GM19099 (cell line): ENCODE results near the gene ZCCHC9.

ENCODE experiments used
- POLR2A ChIP-seq: IDR thresholded peaks from 3 replicates; pipeline ENCODE4 v1.6.1; 2011; ENCODE audit warnings: low read depth; ENCODE audit not compliant: insufficient read length; ENCODE audit errors: extremely low read depth

The ZCCHC9 gene

GRCh38 chr5:81344736-81345135 is 43.3 kb downstream of the ZCCHC9 start:
- TF ChIP-seq POLR2A = no peak

DNA sequence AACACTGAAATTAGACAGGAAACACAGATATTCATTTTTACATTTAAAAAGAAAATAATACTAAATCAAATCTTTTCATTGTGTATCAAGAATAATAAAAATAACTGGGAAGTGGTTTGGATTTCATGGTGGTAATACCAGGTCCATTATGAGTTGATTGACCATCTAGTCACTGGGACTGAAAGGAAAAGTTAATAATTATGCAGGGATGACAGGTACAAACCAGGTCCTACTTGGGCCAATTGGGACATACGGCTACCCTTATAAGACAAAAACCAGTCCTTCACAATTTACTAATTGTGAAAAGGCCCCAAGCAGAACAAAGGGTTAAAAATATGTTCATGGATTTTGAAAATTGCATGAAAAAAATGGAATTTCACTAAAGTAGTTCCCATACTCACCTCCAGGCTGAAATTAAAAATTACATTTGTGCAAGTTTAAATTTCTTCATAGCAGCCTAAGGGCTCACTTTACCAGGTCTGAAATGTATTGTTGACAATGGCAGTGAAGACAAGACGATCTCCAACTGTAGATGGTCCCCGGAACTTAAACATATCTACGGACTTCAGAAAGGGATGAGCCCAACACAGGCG is 44.1 kb downstream of the ZCCHC9 start:
- no peak for TF ChIP-seq POLR2A

- TF ChIP-seq POLR2A = no peak
These were observed 47.8 kb downstream of the ZCCHC9 start for GRCh38 chr5:81349161-81349560.

DNA sequence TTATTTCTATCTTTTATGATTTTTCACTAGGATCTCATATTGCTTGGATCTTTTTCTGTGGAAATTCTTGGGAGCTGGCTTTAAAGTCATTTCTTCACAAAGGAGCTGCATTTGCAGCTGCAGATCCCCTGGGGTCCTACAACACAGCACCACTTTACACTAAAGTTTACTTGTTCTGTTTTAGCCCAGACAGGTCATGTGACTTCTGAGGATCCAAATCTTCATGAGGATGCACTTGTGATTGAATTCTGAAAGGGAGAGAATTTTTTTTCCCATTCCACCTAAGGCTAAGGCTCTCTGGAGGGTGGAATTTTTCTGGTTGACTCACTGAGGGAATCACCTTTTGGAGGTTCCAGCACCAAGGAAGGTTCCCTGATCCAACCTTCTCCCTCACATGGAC is 49.1 kb downstream of the ZCCHC9 start:
- no peak for TF ChIP-seq POLR2A

- TF ChIP-seq POLR2A = no peak
These were observed 51.8 kb downstream of the ZCCHC9 start for GRCh38 chr5:81353189-81353588.

GRCh38 chr5:81354093-81354492 is 52.7 kb downstream of the ZCCHC9 start:
- no peak for TF ChIP-seq POLR2A

DNA sequence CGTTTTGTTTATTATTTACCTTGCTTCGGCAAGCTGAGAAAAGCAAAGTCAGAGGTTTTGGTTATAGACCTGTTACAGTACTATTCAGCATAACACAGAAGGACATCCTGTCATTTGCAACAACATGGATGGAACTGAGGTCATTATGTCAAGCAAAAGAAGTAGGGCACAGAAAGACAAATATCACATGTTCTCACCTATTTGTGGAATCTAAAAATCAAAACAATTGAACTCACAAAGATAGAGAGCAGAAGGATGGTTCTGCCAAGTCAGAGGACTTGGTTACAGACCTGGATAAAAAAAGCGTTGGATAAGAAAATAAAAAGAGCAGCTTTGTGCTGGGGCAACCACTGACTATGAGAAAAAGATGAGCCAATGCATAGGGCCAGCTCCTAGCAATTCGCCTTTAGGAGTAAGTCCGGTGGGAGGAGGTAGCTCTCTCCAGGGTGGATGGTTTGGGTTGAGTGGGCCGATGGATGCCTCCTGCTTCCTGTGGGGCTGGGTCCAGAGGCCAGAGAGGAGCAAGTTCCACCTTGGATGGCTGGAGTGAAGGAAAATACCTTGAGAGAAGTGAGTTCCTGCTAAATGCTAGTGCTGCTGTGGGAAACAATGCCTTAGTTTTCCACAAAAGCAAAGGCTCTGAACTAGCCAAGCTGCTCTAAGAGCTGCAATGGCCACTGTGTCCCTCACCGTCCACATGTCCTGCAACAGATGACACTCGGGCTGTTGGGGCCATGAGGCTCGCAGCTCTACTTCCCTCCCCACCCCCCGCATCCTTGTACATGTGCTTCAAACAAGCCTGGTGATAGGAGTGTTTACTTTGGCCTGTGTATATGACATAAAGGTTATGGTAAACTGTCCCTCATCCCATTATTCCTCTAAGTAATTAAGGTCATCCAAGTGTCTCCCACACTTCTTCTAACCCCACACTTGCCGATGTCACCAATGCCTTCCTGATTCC is 54.2 kb downstream of the ZCCHC9 start:
- no peak for TF ChIP-seq POLR2A

GRCh38 chr5:81359108-81359507 is 57.7 kb downstream of the ZCCHC9 start:
- TF ChIP-seq POLR2A = no peak

- TF ChIP-seq POLR2A = no peak
These were observed 58.5 kb downstream of the ZCCHC9 start for GRCh38 chr5:81359881-81360280.

DNA sequence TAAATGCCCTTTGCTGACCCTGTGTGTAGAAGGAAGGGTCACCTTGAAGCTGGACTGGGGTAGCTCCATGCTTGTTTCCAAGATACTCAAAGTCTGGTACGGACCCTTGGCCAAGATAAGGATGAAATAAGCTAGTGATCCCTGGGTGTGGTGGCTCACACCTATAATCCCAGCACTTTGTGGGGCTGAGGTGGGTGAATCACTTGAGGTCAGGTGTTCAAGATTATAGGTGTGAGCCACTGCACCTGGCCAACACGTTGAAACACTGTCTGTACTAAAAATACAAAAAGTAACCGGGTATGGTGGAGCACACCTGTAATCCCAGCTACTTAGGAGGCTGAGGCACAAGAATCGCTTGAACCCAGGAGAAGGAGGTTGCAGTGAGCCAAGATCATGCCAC is 59.3 kb downstream of the ZCCHC9 start:
- TF ChIP-seq POLR2A = no peak

DNA sequence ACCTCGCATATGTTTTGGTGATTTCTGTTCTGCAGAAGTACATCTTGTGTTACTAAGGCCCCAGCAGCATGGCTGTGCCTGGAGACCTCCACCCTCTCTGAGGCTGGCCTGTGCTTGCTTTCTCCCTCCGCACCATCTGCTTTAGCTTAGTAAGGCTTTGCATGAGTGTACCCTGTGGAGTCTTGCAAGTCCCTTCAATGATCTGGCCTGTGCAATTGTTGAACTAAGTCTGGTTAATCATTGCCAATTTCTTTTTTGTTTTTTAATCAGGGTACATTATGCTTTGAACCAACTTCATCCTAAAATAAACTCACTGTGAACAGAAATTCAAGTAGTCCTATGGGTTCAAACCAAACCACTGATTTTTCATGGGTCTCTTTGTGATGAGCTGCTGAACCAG is 60.2 kb downstream of the ZCCHC9 start:
- no peak for TF ChIP-seq POLR2A
